GM18505 (cell line): ENCODE results near the gene HESX1.

Source experiments
- ATAC-seq: cut with Tn5 transposase; IDR thresholded peaks from one replicate; pipeline ENCODE4 v1.9.1; 2021; ENCODE audit not compliant: unreplicated experiment
- POLR2A ChIP-seq: IDR thresholded peaks from 4 replicates; pipeline ENCODE4 v1.6.1; 2011; ENCODE audit warnings: borderline replicate concordance; ENCODE audit not compliant: insufficient read depth, insufficient read length; ENCODE audit errors: extremely low read depth

HESX1 gene

GRCh38 chr3:57160076-57160764 is 39.6 kb downstream of the HESX1 start:
- no peak for TF ChIP-seq POLR2A
- ATAC-seq: no peak

DNA sequence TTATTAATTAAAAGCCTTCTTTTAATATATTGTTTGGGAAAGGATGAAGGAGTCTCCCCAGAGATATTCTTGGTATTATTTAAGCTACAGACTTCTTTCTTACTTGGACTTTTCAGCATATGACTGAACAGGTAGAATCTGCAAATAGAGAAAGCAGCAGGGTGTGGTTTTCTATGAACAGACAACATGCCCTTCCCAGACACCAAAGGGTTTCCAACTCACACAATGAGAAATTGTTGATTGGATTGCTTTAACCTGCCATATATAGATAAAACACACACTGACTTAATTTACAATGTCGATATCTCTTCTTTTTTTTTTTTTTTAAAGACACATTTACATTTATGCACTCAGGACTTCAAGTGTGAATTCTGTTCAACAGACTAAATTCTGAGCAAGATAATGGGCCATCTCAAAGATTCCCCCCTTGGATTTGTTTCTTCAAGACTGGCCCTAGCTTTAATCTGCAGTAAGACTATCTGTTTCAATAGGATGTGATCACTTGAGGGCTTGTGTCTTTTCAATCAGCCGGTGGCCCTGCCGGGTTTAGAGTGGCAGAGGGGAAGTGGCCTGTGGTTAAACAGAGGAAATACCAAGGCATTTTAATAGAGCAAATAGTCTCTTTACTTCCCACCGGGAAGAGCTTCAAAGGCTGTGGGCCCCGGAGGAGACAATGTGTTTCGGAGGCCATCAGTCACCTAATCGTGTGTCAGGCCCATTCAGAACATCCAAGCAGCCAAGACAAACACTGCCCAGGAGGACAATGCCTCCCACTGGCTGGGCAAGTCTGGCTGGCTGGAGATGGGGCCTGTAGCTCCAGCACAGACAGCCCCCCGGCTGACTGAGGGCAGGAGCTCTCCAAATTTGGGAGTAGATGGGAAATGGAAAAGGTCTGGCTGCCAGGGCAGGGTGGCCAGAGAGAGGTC is 40.7 kb downstream of the HESX1 start:
- TF ChIP-seq POLR2A: no peak
- ATAC-seq: no peak

- no peak for ATAC-seq
- TF ChIP-seq POLR2A: no peak
These were observed 41.5 kb downstream of the HESX1 start for GRCh38 chr3:57158325-57158724.

DNA sequence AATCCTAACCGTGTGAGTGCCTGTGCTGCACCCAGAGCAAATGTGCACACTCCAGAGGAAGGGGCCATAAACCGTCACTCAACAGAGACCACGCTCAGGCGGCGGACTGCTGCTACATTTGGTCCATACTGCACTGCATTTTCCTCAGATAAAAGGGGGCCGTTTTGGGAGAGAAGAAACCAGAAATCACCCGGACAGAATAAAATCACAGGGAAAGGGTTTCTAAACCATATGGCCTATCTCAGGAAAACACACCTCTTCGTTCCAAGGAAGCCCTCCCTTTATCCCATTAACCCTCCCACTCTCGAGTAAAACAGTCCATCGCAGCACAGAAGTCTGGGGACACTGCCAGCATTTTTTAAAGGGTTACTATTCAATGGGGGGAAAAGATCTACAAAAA is 42.2 kb downstream of the HESX1 start:
- no peak for ATAC-seq

GRCh38 chr3:57155310-57155643 is 44.5 kb downstream of the HESX1 start:
- no peak for ATAC-seq
- no peak for TF ChIP-seq POLR2A

More for the DNA sequence above, 42.2 kb downstream of the HESX1 start:
- TF ChIP-seq POLR2A: no peak

- no peak for ATAC-seq
- TF ChIP-seq POLR2A: no peak
These were observed 45.1 kb downstream of the HESX1 start for GRCh38 chr3:57154470-57155309.

- TF ChIP-seq POLR2A: no peak
- ATAC-seq: no peak
These were observed 47.3 kb downstream of the HESX1 start for GRCh38 chr3:57152151-57153143.

- TF ChIP-seq POLR2A: no peak
- no peak for ATAC-seq
These were observed 48.0 kb downstream of the HESX1 start for GRCh38 chr3:57151749-57152148.

GRCh38 chr3:57151021-57151449 is 48.7 kb downstream of the HESX1 start:
- TF ChIP-seq POLR2A: no peak
- ATAC-seq: no peak

- no peak for TF ChIP-seq POLR2A
- ATAC-seq: no peak
These were observed 49.6 kb downstream of the HESX1 start for GRCh38 chr3:57150113-57150581.
